ENCODE data around the gene CCNL2. TPM values are rescaled to one million over a fixed set of nuclear protein-coding genes. Genes with fewer than 3 reads are reported as not detected.

The CCNL2 gene
- total and polyA plus RNA-seq, 2 donors (not counting 1 experiment from before 2014, with no cell fraction given) = 263 to 347 TPM

- H3K4me1 ChIP-seq (ENCODE audit: control insufficient read depth in 2 of 2, insufficient read depth in 2 of 2, low read length in 2 of 2) = no peaks in the 10 kb centered on the region
- no peaks in the 10 kb centered on the region for H3K27me3 ChIP-seq (replicated peaks in 1 of 4; ENCODE audit: control extremely low read depth in 1 of 4, control insufficient read depth in 3 of 4, insufficient read depth in 4 of 4, low read length in 3 of 4)
- H3K4me3 Mint-ChIP-seq = no peak overlapping the region
- WGBS (ENCODE audit: insufficient coverage) = 97% methylated on average over 36 of the region's 36 CpGs
- peaks cover 0 to 7% (median 0%) of the 10 kb centered on the region in 3 donors for H3K9me3 ChIP-seq (ENCODE audit: control extremely low read depth in 1 of 3, control insufficient read depth in 2 of 3, insufficient read depth in 1 of 3, low read length in 2 of 3)
- no peak overlapping the region for H3K27ac ChIP-seq (ENCODE audit: low read length in 2 of 2)
- H2AFZ ChIP-seq (ENCODE audit: insufficient read depth, low read depth, low read length, poor library complexity, severe bottlenecking) = no peak overlapping the region
- intact Hi-C loops (cut with micrococcal nuclease) = no loop called here
- H3K9ac ChIP-seq (ENCODE audit: low read length) = no peak overlapping the region
- no peaks in the 10 kb centered on the region for H3K9me3 Mint-ChIP-seq (ENCODE audit: insufficient read depth)
- DNase-seq (no peak), ATAC-seq (ENCODE audit: low read depth) (no peak)
- peaks cover 4% of the 10 kb centered on the region for H4K20me1 ChIP-seq (ENCODE audit: control insufficient read depth, insufficient read depth, low read length, poor library complexity, severe bottlenecking)
- no peaks in the 10 kb centered on the region for H3K4me1 Mint-ChIP-seq
- no peak for TF ChIP-seq EZH2 (IDR thresholded peaks at IDR 0.05; ENCODE audit: borderline replicate concordance, insufficient read depth, low read depth, low read length, poor library complexity, severe bottlenecking)
- no peak overlapping the region for H3K27ac Mint-ChIP-seq
- H3K4me2 ChIP-seq (replicated peaks; ENCODE audit: low read depth, low read length, poor library complexity, severe bottlenecking) = no peak overlapping the region
- no peak overlapping the region for H3K4me3 ChIP-seq (ENCODE audit: control extremely low read depth in 1 of 5, extremely low read depth in 1 of 5, insufficient read depth in 1 of 5, low read depth in 2 of 5, low read length in 4 of 5)
- CTCF ChIA-PET = no interaction called here
- H3K36me3 ChIP-seq (replicated peaks in 1 of 2; ENCODE audit: control extremely low read depth in 1 of 2, control insufficient read depth in 1 of 2, extremely low read depth in 1 of 2, insufficient read depth in 2 of 2, low read length in 1 of 2) = peaks cover 0 to 12% of the 10 kb centered on the region in 2 experiments
- POLR2A ChIA-PET = interaction anchor here (0.6 kb wide), 1 partner anchor 344 kb away, joined by 3 read pairs; no protein-coding TSS in a partner anchor
- H3K27me3 Mint-ChIP-seq = no peaks in the 10 kb centered on the region
- H3K79me2 ChIP-seq (ENCODE audit: control insufficient read depth, insufficient read depth, low read length) = no peaks in the 10 kb centered on the region
These were observed 60.9 kb downstream of the CCNL2 start for GRCh38 chr1:1338278-1338677.

- Histone ChIP-seq H3K9ac (ENCODE audit: low read length) (no peak overlapping the region), H4K20me1 (ENCODE audit: control insufficient read depth, insufficient read depth, low read length, poor library complexity, severe bottlenecking) (no peaks in the 10 kb centered on the region), H3K36me3 (replicated peaks in 1 of 2; ENCODE audit: control extremely low read depth in 1 of 2, control insufficient read depth in 1 of 2, extremely low read depth in 1 of 2, insufficient read depth in 2 of 2, low read length in 1 of 2) (peaks cover 0 to 12% of the 10 kb centered on the region in 2 experiments), H3K27me3 (replicated peaks in 1 of 4; ENCODE audit: control extremely low read depth in 1 of 4, control insufficient read depth in 3 of 4, insufficient read depth in 4 of 4, low read length in 3 of 4) (no peaks in the 10 kb centered on the region), H3K4me3 (ENCODE audit: control extremely low read depth in 1 of 5, extremely low read depth in 1 of 5, insufficient read depth in 1 of 5, low read depth in 2 of 5, low read length in 4 of 5) (no peak overlapping the region), H3K79me2 (ENCODE audit: control insufficient read depth, insufficient read depth, low read length) (no peaks in the 10 kb centered on the region), H3K27ac (ENCODE audit: low read length in 2 of 2) (no peak overlapping the region), H3K4me1 (ENCODE audit: control insufficient read depth in 2 of 2, insufficient read depth in 2 of 2, low read length in 2 of 2) (no peaks in the 10 kb centered on the region), H3K9me3 (ENCODE audit: control extremely low read depth in 1 of 3, control insufficient read depth in 2 of 3, insufficient read depth in 1 of 3, low read length in 2 of 3) (peaks cover 0 to 7% (median 0%) of the 10 kb centered on the region in 3 donors), H3K4me2 (replicated peaks; ENCODE audit: low read depth, low read length, poor library complexity, severe bottlenecking) (no peak overlapping the region), H2AFZ (ENCODE audit: insufficient read depth, low read depth, low read length, poor library complexity, severe bottlenecking) (no peak overlapping the region)
- intact Hi-C loops (cut with micrococcal nuclease) = no loop called here
- 93% methylated on average over 14 of the region's 18 CpGs for WGBS (ENCODE audit: insufficient coverage)
- POLR2A ChIA-PET = interaction anchor here (0.6 kb wide), 1 partner anchor 345 kb away, joined by 3 read pairs; no protein-coding TSS in a partner anchor
- peak; percentile 32 for ATAC-seq (ENCODE audit: low read depth)
- no peaks in the 10 kb centered on the region for H3K27me3 Mint-ChIP-seq
- H3K27ac Mint-ChIP-seq = no peak overlapping the region
- H3K9me3 Mint-ChIP-seq (ENCODE audit: insufficient read depth) = no peaks in the 10 kb centered on the region
- DNase-seq = no peak
- H3K4me1 Mint-ChIP-seq = peaks cover under 1% of the 10 kb centered on the region
- TF ChIP-seq CTCF (IDR thresholded peaks at IDR 0.05) (no peak), EZH2 (IDR thresholded peaks at IDR 0.05; ENCODE audit: borderline replicate concordance, insufficient read depth, low read depth, low read length, poor library complexity, severe bottlenecking) (no peak)
- CTCF ChIA-PET = no interaction called here
- H3K4me3 Mint-ChIP-seq = no peak overlapping the region
These were observed 61.4 kb downstream of the CCNL2 start for GRCh38 chr1:1337793-1338147.
